DND-41 (cell line): Measurements from ENCODE around the gene TBL1XR1.

Experiments
- ATAC-seq: fragments of 200-7000 bp; cut with Tn5 transposase; 3 replicates; pipeline ENCODE4 v1.9.1; 2021; ENCODE audit warnings: low read depth; ENCODE audit not compliant: insufficient read depth
- DNase-seq: peaks from one replicate; pipeline ENCODE4 v3.0.0-alpha.2; 2020
- H2AFZ ChIP-seq: 2 replicates; pipeline ENCODE4 v1.6.0; 2012; ENCODE audit warnings: low read depth, low read length
- H3K27ac ChIP-seq: 2 replicates; pipeline ENCODE4 v1.5.1; 2012; ENCODE audit warnings: low read length, inconsistent platforms
- H3K27me3 ChIP-seq: fragments of 200-600 bp; sonication (generic); 2 replicates; pipeline ENCODE4 v1.6.0; 2012; ENCODE audit warnings: low read length, mild to moderate bottlenecking, inconsistent platforms; ENCODE audit not compliant: insufficient read depth, poor library complexity
- H3K36me3 ChIP-seq: 2 replicates; pipeline ENCODE4 v1.5.1; 2012; ENCODE audit warnings: low read length, inconsistent platforms; ENCODE audit not compliant: insufficient read depth
- H3K4me1 ChIP-seq: 2 replicates; pipeline ENCODE4 v1.5.1; 2012; ENCODE audit warnings: mild to moderate bottlenecking, low read length; ENCODE audit not compliant: insufficient read depth
- H3K4me2 ChIP-seq: 2 replicates; pipeline ENCODE4 v1.6.0; 2012; ENCODE audit warnings: mild to moderate bottlenecking, moderate library complexity, low read length, inconsistent platforms; ENCODE audit not compliant: insufficient read depth
- H3K4me3 ChIP-seq, 2 experiments: fragments of 200-600 bp in 1 of 2; shearing (Covaris generic) in 1 of 2; 2 replicates each; pipeline ENCODE4 v1.5.1; 2012 to 2016; ENCODE audit warnings: inconsistent platforms in 2 of 2, low read length in 2 of 2, mild to moderate bottlenecking in 2 of 2, low read depth in 1 of 2, moderate library complexity in 1 of 2
- H3K79me2 ChIP-seq: 2 replicates; pipeline ENCODE4 v1.6.0; 2012; ENCODE audit warnings: low read length, inconsistent platforms; ENCODE audit not compliant: insufficient read depth
- H3K9ac ChIP-seq: 2 replicates; pipeline ENCODE4 v1.6.0; 2012; ENCODE audit warnings: low read depth, mild to moderate bottlenecking, inconsistent platforms, low read length, moderate library complexity
- H3K9me3 ChIP-seq: 2 replicates; pipeline ENCODE4 v1.5.1; 2012; ENCODE audit warnings: low read length, moderate library complexity, mild to moderate bottlenecking, inconsistent platforms; ENCODE audit not compliant: insufficient read depth, severe bottlenecking
- H4K20me1 ChIP-seq: 2 replicates; pipeline ENCODE4 v1.6.0; 2012; ENCODE audit warnings: low read length; ENCODE audit not compliant: insufficient read depth
- CTCF ChIP-seq: IDR thresholded peaks from 2 replicates; pipeline ENCODE4 v1.5.1; 2012; ENCODE audit warnings: borderline replicate concordance, low read length, moderate library complexity, mild to moderate bottlenecking; ENCODE audit not compliant: poor library complexity, severe bottlenecking; ENCODE audit errors: extremely low read depth
- EZH2 ChIP-seq: IDR thresholded peaks from 3 replicates; pipeline ENCODE4 v1.6.1; 2012; ENCODE audit warnings: borderline replicate concordance, low read depth, mild to moderate bottlenecking, moderate library complexity, low read length, inconsistent platforms; ENCODE audit not compliant: severe bottlenecking

The TBL1XR1 gene

GRCh38 chr3:177102553-177102952 is 94.7 kb downstream of the TBL1XR1 start:
- Histone ChIP-seq H3K4me1 (no peaks in the 10 kb centered on the region), H4K20me1 (peaks cover 48% of the 10 kb centered on the region; the same call in 1 of the 2 replicates), H3K9ac (no peak overlapping the region), H3K27ac (no peak overlapping the region), H2AFZ (no peak overlapping the region), H3K9me3 (no peaks in the 10 kb centered on the region), H3K27me3 (no peaks in the 10 kb centered on the region), H3K79me2 (peaks cover 97% of the 10 kb centered on the region), H3K4me3 (no peak overlapping the region), H3K36me3 (no peaks in the 10 kb centered on the region), H3K4me2 (no peak overlapping the region)
- DNase-seq (no peak), ATAC-seq (no peak)
- TF ChIP-seq EZH2: no peak
- TF ChIP-seq CTCF: no peak

GRCh38 chr3:177098551-177098950 is 98.7 kb downstream of the TBL1XR1 start:
- peaks cover 34% of the 10 kb centered on the region; the same call in 1 of the 2 replicates for H4K20me1 ChIP-seq
- H3K4me2 ChIP-seq: no peak overlapping the region
- DNase-seq: no peak
- no peak overlapping the region for H3K27ac ChIP-seq
- no peak for TF ChIP-seq EZH2
- no peak for TF ChIP-seq CTCF
- H3K9ac ChIP-seq: no peak overlapping the region
- H3K4me3 ChIP-seq: no peak overlapping the region
- no peaks in the 10 kb centered on the region for H3K9me3 ChIP-seq
- peaks cover 7% of the 10 kb centered on the region; the same call in 1 of the 2 replicates for H3K36me3 ChIP-seq
- H2AFZ ChIP-seq: no peak overlapping the region
- ATAC-seq: no peak
- H3K79me2 ChIP-seq: peaks cover 97% of the 10 kb centered on the region
- H3K4me1 ChIP-seq: no peaks in the 10 kb centered on the region
- no peaks in the 10 kb centered on the region for H3K27me3 ChIP-seq

GRCh38 chr3:177096615-177097014 is 100.7 kb downstream of the TBL1XR1 start:
- H4K20me1 ChIP-seq: peaks cover 34% of the 10 kb centered on the region; the same call in 1 of the 2 replicates
- H3K79me2 ChIP-seq: peaks cover 96% of the 10 kb centered on the region
- H3K9me3 ChIP-seq: no peaks in the 10 kb centered on the region
- no peak for TF ChIP-seq EZH2
- no peak for TF ChIP-seq CTCF
- no peak overlapping the region for H3K9ac ChIP-seq
- no peak overlapping the region for H3K4me3 ChIP-seq
- no peak overlapping the region for H2AFZ ChIP-seq
- peaks cover 16% of the 10 kb centered on the region; the same call in 1 of the 2 replicates for H3K36me3 ChIP-seq
- H3K4me1 ChIP-seq: no peaks in the 10 kb centered on the region
- ATAC-seq (no peak), DNase-seq (no peak)
- H3K4me2 ChIP-seq: no peak overlapping the region
- no peaks in the 10 kb centered on the region for H3K27me3 ChIP-seq
- no peak overlapping the region for H3K27ac ChIP-seq

DNA sequence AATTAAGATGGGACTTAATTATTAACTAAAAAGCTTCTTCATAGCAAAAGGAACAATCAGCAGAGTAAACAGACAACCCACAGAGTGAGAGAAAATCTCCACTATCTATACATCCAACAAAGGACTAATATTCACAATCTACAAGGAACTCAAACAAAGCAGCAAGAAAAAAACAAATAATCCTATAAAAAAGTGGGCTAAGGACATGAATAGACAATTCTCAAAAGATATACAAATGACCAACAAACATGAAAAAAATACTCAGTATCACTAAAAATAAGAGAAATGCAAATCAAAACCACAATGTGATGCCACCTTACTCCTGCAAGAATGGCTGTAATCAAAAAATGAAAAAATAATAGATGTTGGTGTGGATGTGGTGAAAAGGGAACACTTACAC is 103.3 kb downstream of the TBL1XR1 start:
- ATAC-seq: no peak
- Histone ChIP-seq H2AFZ (no peak overlapping the region), H4K20me1 (peaks cover 32% of the 10 kb centered on the region), H3K4me1 (no peaks in the 10 kb centered on the region; the same call in 1 of the 2 replicates), H3K79me2 (peaks cover 96% of the 10 kb centered on the region), H3K4me3 (no peak overlapping the region), H3K27ac (no peak overlapping the region), H3K4me2 (no peak overlapping the region), H3K9me3 (no peaks in the 10 kb centered on the region), H3K36me3 (peaks cover 33% of the 10 kb centered on the region; the same call in 1 of the 2 replicates), H3K9ac (no peak overlapping the region), H3K27me3 (no peaks in the 10 kb centered on the region)
- no peak for DNase-seq
- TF ChIP-seq EZH2: no peak
- no peak for TF ChIP-seq CTCF
